Stimulated activated CD4-positive, alpha-beta T cell treated with anti-CD3 and anti-CD28 coated beads, Interleukin-15, amount 100 ng/mL, for 24 hours (primary cell): ENCODE measurements around the gene SLC35E1.

Source experiments
- DNase-seq: peaks from one replicate; pipeline ENCODE4 v3.0.0-alpha.2; 2020

Gene SLC35E1

DNA sequence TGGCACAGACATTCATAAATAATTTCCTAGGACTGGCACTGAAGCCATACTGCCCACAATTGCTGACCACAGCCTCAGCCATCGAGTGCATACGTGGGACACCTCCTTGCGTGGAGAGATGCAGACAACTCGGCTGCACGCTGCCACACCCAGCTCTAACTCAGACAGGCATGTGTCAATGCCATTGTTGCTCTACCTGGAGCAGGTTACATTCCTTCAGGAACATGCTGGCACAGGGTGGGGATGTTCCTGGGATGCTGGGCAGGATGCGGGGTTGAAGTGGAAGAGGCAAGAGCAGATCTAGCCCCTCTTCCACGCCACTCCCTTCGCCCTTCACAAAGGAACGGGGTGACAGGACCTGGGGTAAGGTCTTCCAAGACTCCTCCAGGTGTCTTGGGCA lies 24.2 kb upstream of the SLC35E1 start:
- DNase-seq = no peak

DNA sequence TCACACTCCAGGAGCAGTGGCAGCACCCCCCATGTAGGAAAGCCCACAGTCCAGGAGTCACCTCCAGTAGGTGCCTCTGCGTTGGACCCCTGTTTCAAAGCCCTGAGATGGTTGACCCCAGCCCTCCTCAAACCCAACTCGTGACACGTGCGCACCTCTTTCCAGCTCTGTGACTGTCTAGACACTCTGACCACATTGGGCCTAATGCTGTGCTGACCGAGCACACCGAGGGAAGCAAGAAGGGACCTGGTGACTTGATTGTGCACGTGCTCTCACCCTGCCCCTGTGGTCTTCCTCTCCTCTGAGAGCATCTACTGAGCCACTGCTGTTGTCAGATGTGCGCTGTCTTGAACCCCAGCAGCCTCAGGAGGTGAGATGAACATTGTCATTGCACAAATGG lies 22.9 kb upstream of the SLC35E1 start:
- DNase-seq = no peak

DNA sequence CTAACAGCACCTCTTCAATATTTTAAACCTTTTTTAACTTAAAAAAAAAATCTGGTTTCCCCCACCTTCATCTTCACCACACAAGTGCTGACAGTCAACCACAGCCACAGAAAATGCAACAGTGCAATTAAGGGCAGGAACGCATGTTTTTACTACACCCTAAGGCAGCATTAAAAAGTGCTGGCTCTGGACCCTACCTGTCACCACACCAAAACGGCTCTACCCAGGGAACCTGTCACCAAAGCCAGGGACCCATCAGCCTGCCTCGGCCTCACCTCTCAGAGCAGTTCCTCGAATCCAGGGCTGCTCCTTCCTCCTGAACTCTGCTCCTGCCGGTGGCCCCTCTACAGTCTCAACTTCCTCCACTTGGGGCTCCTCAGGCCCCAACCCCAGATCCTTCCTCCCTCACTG lies 22.5 kb upstream of the SLC35E1 start:
- DNase-seq = peak; percentile 35

- DNase-seq = peak; percentile 57
Observed at GRCh38 chr19:16594131-16594586, 21.9 kb upstream of the SLC35E1 start.

- no peak for DNase-seq
Observed at GRCh38 chr19:16593181-16593580, 21.0 kb upstream of the SLC35E1 start.

DNA sequence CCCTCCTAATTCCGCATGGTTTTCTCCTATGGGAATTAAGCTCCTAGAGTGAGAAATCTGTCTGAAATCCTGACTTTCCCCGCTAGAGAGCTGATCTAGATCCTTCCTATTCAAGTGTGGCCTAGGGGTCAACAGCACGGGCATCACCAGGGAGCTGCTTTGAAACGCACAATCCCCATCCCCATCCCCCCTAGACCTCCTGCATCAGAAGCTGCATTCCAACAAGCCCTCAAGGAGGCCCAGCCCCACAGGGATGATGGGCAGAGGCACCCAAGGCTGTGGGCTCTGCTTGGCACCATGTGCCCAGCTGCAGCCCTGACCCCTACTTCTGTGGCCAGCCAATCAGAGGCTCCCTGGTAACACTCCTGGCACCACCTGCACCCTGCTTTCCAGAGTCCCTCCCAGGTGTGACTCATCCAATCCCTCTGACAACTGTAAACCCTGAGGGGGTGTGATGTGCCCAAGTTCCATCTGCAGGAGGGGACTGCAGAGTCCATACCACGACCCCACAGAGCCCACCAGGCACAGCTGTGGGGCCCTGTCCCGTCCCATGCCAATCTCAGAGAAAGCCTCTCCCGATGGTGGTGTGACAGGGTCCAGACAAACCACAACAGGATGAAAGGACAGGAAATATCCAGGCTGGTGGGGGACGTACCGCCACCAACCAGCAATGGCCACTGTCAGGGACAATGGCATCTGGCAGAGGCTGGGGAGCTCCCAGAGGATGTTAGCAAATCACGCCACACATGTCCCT lies 19.8 kb upstream of the SLC35E1 start:
- DNase-seq = no peak

DNA sequence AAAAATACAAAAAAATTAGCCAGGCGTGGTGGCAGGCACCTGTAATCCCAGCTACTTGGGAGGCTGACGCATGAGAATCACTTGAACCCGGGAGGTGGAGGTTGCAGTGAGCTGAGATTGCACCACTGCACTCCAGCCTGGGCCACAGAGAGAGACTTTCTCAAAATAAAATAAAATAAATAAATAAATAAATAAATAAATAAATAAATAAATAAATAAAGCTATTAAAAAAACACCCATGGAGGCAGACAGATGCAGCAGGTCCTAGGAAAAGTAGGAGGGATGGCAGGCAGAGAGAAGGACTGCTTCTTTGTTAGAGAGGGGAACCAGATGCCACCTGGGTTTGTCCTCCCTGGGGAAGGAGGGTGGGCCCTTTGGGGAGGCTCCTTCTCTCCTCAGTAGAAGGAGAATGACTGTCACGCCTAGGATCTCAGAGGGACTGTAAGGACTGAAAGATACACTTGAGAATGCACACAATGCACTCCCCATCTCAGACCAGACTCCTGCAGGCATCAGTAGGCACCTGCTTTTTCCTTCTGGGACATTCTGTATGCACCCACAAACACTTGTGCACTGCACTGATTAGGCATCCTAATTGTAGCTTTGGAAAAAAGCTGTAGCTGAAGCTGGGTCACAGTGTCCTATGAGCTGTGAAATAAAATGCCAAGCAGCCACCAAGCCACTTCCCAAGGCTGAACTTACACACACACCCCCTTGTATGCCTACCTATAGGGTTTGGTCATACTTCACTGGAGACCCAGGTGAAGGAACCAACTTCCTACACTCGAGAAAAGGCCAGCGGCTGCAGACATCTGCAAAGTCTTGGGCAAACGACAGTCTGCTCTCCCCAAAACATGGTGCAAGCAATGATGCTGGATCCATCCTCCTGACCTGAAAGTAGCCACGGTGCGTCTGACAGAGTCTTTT lies 18.9 kb upstream of the SLC35E1 start:
- DNase-seq = no peak

DNA sequence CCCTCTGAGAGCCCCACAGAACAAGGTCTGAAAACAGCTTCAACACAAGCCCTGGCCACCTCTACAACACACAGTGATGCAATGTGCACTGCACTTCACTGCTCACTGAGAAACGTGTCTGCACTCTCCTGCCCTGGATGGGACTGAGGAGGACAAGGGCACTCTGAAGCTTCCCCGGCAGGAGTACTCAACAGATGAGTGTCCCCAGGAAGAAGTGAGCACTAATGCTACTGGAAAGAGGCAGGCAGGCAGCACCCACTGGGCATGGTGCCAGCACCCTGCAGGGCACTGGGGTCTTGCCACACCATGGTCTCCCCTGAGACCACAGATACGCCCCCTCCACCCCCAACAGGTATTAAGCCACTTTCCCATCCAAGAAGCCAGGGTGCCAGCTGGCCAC lies 17.7 kb upstream of the SLC35E1 start:
- no peak for DNase-seq

DNA sequence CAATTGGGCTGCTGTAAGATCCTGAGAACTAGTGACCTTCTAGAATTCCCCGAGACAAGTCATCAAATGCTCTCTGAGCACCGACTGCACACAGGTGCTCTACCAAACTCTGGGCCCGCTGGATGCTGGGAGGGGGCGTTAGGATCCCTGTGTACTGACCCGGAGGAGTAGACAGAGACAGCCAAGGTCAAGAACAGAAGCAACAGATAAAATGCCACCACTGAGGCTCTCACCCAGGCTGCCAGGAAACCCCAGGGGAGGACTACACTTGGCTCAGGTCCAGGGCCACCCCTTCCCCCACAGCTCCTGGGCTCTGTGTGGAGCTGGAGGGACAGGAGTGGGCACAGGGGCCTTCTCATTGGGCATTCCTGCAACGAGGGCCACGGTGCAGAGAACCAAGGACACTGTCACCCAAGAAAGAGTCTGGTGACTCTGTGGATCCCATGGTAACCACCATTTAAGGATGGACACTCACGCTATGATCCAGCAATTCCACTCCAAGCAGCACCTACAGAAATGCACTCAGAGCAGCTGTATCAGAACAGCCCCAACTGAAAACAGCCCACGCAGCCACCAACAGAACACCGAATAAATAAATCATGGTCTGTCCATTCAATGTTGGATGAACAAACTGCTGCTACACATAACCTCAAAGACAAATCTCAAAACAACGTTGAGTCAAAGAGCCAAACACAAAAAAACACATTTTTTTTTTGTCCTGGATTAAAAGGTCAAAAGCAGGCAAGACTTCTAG lies 16.8 kb upstream of the SLC35E1 start:
- DNase-seq = no peak

GRCh38 chr19:16587833-16588823 lies 15.9 kb upstream of the SLC35E1 start:
- DNase-seq = peak; percentile 79

DNA sequence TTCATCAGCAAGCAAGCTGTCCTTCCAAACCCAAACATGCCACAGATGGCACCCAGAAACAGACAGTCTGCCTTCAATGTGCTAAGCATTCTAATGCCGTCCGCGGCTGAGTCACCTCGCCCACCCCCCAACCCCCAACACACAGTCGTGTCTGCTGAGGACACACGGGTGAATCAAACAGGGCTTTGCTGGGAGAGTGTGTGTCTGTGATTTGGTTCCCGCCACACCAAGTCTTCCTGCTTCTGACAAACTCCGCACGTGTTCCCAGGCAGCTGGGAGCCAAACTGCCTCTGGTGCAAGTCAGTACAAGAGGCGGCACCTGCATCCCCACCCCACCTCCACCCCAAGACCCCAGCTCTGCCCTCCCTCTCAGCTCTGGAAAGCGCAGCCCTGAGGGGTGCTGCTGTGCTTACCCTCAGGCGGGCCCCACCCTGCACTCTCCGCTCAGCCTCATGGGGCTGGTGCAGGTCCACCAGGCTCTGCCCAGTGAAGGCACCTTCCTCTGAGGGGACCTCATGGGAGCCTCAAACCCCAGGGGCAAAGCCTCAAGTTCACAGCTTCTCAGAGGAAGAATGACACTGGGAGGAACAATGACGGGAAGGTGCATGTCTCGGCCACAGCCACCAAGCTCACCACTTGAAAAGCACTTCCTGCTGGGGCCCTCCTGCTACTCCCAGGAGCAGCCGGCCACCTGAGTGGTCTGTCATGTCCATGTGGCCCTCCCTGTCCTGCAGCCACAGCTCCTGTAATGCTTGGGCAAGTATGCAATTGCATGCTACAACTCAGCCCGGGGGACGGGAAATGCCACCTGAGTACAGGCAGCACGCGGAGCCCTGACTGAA lies 15.0 kb upstream of the SLC35E1 start:
- DNase-seq = peak; percentile 66

GRCh38 chr19:16586477-16586871 lies 14.3 kb upstream of the SLC35E1 start:
- DNase-seq = no peak

DNA sequence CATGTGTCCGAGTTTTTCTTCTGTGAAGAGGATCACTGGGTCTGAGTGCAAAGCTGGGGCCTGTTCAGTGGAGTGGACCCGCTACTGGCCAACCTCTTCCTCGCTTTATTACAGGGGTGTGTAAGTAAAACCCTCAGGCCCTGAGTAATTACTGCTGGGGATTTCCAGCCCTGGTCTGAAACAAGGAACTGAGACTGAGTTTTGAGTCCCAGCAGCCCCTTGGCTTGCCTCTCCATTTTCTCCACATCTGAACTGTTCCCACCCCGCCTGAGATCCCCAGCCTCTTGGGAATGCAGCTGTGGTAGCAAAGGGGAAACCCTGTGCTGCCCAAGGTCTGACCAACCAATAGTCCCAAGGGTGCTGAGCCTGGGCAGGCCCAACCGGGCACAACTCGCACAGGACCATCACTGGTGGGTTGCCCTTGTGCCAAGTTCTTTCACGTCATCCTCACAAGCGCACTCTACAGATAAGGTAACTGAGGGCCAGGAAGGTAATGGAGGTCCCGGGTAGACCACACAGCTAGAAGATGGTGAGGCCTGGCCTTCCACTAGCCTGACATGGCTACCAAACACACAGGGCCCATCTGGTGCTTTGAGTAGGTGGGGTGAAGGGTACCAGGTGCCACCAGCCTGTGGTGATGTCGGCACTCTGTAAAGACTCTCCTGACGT lies 13.7 kb upstream of the SLC35E1 start:
- DNase-seq = peak; percentile 60

- no peak for DNase-seq
Observed at GRCh38 chr19:16585094-16585801, 13.0 kb upstream of the SLC35E1 start.

- DNase-seq = peak; percentile 94
Observed at GRCh38 chr19:16584248-16585093, 12.3 kb upstream of the SLC35E1 start.

DNA sequence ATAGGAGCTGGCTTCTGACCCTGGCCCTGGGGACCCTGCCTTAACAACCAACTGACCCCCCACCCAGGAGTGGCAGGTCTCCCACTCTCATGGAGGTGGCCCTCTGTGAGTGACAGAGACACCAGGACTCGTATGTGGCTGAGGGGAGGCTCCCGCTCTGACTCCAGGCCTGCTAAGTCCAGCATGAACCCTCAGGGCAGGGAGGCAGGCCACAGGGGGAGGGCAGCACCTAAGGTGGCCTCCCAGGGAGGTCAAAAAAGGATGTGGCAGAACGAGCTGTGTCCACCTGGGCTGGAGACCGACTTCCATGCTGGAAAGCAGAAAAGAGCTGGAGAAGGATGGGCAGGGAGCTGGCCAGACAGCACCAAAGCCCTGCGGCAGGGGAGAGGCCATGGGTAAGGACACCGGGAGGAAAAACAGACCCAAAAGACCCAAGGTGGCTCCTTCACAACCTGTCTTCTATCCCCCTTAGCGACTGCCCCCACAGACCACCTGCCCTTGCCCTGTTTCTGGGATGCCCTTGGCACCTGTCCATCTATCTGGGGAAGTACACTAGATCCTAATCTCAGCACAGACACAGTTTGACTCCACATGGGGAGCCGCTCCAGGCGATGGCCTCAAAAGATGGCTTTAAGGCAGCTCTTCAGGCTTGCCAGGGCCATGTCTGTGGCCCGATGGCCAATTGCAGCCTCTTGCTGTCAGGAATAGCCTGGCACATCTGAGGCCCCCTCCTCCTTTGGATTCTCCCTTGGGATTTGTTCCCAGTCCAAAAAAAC lies 10.5 kb upstream of the SLC35E1 start:
- no peak for DNase-seq

GRCh38 chr19:16581971-16582343 lies 9.7 kb upstream of the SLC35E1 start:
- DNase-seq = no peak
